Heart right ventricle (tissue), 16 donors: ENCODE results near the gene GMDS. TPM values are rescaled to one million over a fixed set of nuclear protein-coding genes. Genes with fewer than 3 reads are reported as not detected.
A peak's percentile ranks its signal among the peaks of the same experiment; 100 is the strongest.

Experiments used
- ATAC-seq, 8 donors: fragments of 200-7000 bp; cut with Tn5 transposase; one replicate each; pipeline ENCODE4 v1.9.1; 2020; ENCODE audit warnings: mild to moderate bottlenecking in 8 of 8, moderate library complexity in 8 of 8, moderate number of reproducible peaks in 1 of 8
- DNase-seq, 2 donors: peaks; one replicate each; pipeline ENCODE4 v3.0.0-alpha.2; 2020
- H3K27ac ChIP-seq, 10 donors: fragments of 200-600 bp; sonication (generic) in 2 of 10; one replicate each; pipeline versions ENCODE4 v1.5.0 to v1.8.0; 2020 to 2022; ENCODE audit warnings: mild to moderate bottlenecking in 3 of 10
- H3K27me3 ChIP-seq, 7 donors: fragments of 200-600 bp; one replicate each; pipeline ENCODE4 v1.8.0; 2021 to 2022; ENCODE audit warnings: mild to moderate bottlenecking in 2 of 7
- H3K36me3 ChIP-seq, 9 donors: fragments of 200-600 bp; sonication (generic) in 1 of 9; one replicate each; pipeline versions ENCODE4 v1.5.0 to v1.8.0; 2020 to 2022; ENCODE audit warnings: mild to moderate bottlenecking in 2 of 9
- H3K4me1 ChIP-seq, 9 donors: fragments of 200-600 bp; sonication (generic) in 1 of 9; one replicate each; pipeline versions ENCODE4 v1.5.0 to v1.8.0; 2020 to 2022; ENCODE audit warnings: mild to moderate bottlenecking in 4 of 9
- H3K4me3 ChIP-seq, 10 donors: fragments of 200-600 bp; sonication (generic) in 2 of 10; one replicate each; pipeline versions ENCODE4 v1.5.0 to v1.8.0; 2020 to 2022; ENCODE audit warnings: mild to moderate bottlenecking in 7 of 10, moderate library complexity in 2 of 10
- H3K9me3 ChIP-seq, 11 donors: fragments of 200-600 bp in 10 of 11; sonication (generic) in 2 of 11; one replicate each; pipeline versions ENCODE4 v1.5.0 to v1.8.0; 2013 to 2022; ENCODE audit warnings: mild to moderate bottlenecking in 2 of 11, control low read depth in 1 of 11, moderate library complexity in 1 of 11
- WGBS, 2 donors: extraction: QIAGEN DNeasy Blood & Tissue Kit; methylation state at CpG; one replicate each; pipeline ENCODE4 v1.1.7; 2013; ENCODE audit warnings: inconsistent platforms in 1 of 2; 5-methylcytosine and 5-hydroxymethylcytosine counted together
- intact Hi-C, 10 donors: fragments of 100-400 bp; cut with DNase I; formaldehyde crosslinking; loops; one replicate each; pipeline versions ENCODE4 v1.11.1 to v1.14.2; 2022
- polyA plus RNA-seq, 2 donors: library from polyadenylated mRNA; stranded (reverse); fragments of 200-250 nt; gene quantifications; one replicate each; pipeline ENCODE4 v1.2.3, GENCODE V29; 2013
- total RNA-seq, 10 donors: library from RNA; stranded (reverse); fragmentation: NEBNext Ultra II Directional in 3 of 10; extraction: Animal tissue kit (Norgen Biotek cat#: 25700) in 3 of 10; gene quantifications; one replicate each; pipeline versions ENCODE4 v1.2.1 to v1.2.4, GENCODE V29; 2021 to 2023
- TF ChIP-seq, protein P1 (sequence below), 9 donors: fragments of 200-600 bp; sonication (generic) in 2 of 9; IDR thresholded peaks; one replicate each; pipeline versions ENCODE4 v1.5.0 to v1.8.0; 2021 to 2022; ENCODE audit warnings: antibody characterized with exemption in 9 of 9, mild to moderate bottlenecking in 5 of 9, moderate library complexity in 1 of 9
- donor health status: Arrhythmogenic right ventricular cardiomyopathy.
- donor health status: ischemic (EF 13 %, LVEDD 7.1; RV severe dilation, severe dysfunction).
- donor health status: healthy with polysubstance abuse.
- donor health status: DM: no; HTN: yes; CAD: no.
- donor health status: DM: no; HTN: no; CAD: no.
- donor health status: ischemic (EF 25% LVEDD 6.9; RV normal size, moderate dysfunction).
- donor health status: ischemic (EF 25% LVEDD 5.7; RV mildly dilated, moderate dysfunction).
- donor health status: healthy.
- donor health status: DM: yes; HTN: yes; CAD: no.
- donor health status: Ischemic cardiomyopathy.
- donor health status: ischemic (EF 35%, LVEDD 5.7; RV mildly dilated, moderate dysfunction).
- donor health status: nonischemic (EF 11% LVEDD 7.7; RV severe dilation, severe dysfunction).
- donor health status: DM: yes; HTN: yes; CAD: no.
- donor health status: PGD.
- donor health status: ischemic (EF 29% LVEDD 5.4; RV normal size, mild dysfunction).
- donor health status: nonischemic (EF 23%, LVEDD 6.1; RV moderate dilation, normal function).

Gene GMDS
- total and polyA plus RNA-seq, 12 donors = 5.0 to 10.6 (median 6.9) TPM

DNA sequence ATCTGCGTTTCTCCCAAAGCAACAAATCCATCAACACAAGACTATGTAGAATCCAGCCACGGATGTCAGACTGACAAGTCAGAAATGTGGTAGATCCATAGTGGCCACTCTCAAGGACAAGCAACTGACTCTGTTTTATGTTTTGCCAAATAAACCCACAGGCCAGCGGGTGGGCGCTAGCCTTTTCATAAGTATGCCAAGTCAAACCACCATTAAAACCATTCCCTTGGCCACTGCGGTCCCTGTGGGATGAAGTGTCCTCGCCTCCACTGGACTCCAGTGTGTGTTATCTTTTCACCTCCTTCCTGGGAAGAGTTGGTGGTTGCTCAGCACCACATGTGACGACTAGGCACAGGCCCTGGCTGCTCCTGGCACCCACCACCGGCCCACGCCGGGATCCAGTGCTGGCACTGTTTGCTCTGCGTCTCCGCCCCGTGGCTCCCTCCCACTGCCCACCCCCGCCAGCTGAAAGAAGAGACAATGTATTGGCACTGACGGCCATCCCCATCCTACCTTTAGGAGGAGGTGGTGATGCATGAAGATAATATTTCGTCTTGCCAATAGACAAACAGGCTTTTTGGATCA lies 532.3 kb downstream of the GMDS start:
- 93 to 94% methylated on average over 16 of the region's 16 CpGs for WGBS, 2 donors
- DNase-seq (no peak), ATAC-seq (no peak)
- Histone ChIP-seq H3K4me3 (no peak overlapping the region), H3K27ac (no peak overlapping the region), H3K9me3 (no peaks in the 10 kb centered on the region), H3K36me3 (no peaks in the 10 kb centered on the region), H3K27me3 (no peaks in the 10 kb centered on the region), H3K4me1 (peaks cover 0 to 9% (median 0%) of the 10 kb centered on the region in 9 donors)
- intact Hi-C loops = loop anchor here in 1 of 10 donors (10.0 kb wide), 1 partner anchor 988 kb away; no protein-coding TSS in a partner anchor
- TF ChIP-seq, protein P1, sequence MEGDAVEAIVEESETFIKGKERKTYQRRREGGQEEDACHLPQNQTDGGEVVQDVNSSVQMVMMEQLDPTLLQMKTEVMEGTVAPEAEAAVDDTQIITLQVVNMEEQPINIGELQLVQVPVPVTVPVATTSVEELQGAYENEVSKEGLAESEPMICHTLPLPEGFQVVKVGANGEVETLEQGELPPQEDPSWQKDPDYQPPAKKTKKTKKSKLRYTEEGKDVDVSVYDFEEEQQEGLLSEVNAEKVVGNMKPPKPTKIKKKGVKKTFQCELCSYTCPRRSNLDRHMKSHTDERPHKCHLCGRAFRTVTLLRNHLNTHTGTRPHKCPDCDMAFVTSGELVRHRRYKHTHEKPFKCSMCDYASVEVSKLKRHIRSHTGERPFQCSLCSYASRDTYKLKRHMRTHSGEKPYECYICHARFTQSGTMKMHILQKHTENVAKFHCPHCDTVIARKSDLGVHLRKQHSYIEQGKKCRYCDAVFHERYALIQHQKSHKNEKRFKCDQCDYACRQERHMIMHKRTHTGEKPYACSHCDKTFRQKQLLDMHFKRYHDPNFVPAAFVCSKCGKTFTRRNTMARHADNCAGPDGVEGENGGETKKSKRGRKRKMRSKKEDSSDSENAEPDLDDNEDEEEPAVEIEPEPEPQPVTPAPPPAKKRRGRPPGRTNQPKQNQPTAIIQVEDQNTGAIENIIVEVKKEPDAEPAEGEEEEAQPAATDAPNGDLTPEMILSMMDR (IDR thresholded peaks at IDR 0.05) = no peak

DNA sequence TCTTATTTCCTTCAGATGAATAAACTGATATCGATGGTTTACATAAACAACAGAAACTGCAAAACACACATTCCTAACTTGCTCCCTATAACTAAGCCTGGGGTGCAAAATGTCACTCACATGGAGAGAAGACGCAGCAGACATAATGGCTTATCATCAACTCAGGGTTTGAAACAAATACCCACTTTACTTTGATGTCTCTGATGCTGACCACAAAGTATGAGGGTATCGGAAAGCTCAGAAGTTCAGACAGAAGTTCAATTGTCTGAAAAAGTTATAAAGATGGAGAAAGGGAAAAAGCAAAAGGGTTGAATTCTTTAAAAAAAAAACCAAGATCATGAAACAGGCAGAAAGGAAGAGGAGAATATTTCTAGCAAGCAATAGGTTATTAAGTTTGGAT lies 533.0 kb downstream of the GMDS start:
- Histone ChIP-seq H3K27ac (no peak overlapping the region), H3K27me3 (no peaks in the 10 kb centered on the region), H3K9me3 (no peaks in the 10 kb centered on the region), H3K36me3 (no peaks in the 10 kb centered on the region), H3K4me3 (no peak overlapping the region), H3K4me1 (peaks cover 0 to 9% (median 0%) of the 10 kb centered on the region in 9 donors)
- ATAC-seq (no peak), DNase-seq (no peak)
- TF ChIP-seq, protein P1 (IDR thresholded peaks at IDR 0.05) = no peak
- WGBS, 2 donors = 87 to 88% methylated on average over 3 of the region's 3 CpGs
- intact Hi-C loops = loop anchor here in 1 of 10 donors (10.0 kb wide), 1 partner anchor 988 kb away; no protein-coding TSS in a partner anchor

DNA sequence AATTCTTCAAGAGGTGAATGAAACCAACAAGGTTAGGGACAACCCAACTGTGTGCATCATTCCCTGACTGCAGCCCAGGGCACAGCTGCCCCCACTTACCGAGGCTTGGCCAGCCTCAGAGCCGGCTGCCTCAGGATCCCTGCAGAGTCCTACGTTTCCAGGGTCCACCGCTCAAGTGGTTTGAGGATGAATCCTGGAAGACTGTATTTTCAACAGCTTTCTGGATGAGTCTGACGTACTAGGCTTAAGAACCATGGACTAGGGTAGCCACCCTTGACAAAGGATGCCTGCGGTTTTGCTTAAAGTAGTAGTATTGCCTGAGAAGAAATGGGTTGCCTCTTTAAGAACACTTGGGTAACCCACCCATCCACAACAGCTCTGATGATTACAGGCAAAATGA lies 534.3 kb downstream of the GMDS start:
- TF ChIP-seq, protein P1 (IDR thresholded peaks at IDR 0.05) = no peak
- intact Hi-C loops = loop anchor here in 1 of 10 donors (10.0 kb wide), 1 partner anchor 986 kb away; no protein-coding TSS in a partner anchor
- H3K27me3 ChIP-seq = no peaks in the 10 kb centered on the region
- ATAC-seq (no peak), DNase-seq (no peak)
- no peak overlapping the region for H3K27ac ChIP-seq
- H3K9me3 ChIP-seq = no peaks in the 10 kb centered on the region
- peaks cover 0 to 9% (median 0%) of the 10 kb centered on the region in 9 donors for H3K4me1 ChIP-seq
- H3K4me3 ChIP-seq = no peak overlapping the region
- WGBS, 2 donors = 81 to 93% methylated on average over 6 of the region's 6 CpGs
- no peaks in the 10 kb centered on the region for H3K36me3 ChIP-seq

DNA sequence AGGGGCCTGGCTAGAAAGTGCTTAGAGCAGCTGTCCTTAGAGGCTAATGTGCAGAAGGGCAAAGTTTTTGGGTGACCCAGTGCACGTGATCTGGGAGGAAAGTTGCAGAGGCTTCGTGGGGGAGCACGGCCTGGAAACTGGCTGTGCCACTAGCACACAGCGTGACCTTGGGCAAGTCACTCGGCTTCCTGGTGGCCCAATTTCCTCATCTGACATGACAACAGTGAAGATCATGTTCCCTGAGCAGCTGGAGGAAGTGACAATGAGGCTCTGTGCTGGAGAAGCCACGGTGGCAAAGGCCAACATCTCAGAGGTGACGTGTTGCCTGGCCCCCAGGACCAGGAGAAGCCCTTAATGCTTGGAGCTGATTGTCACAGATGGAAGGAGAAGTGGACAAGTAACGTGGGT lies 536.2 kb downstream of the GMDS start:
- DNase-seq (no peak), ATAC-seq (peak in 3 of 8 donors; percentile 15 to 30 (median 29))
- no peak overlapping the region for H3K4me3 ChIP-seq
- peaks cover 0 to 9% (median 0%) of the 10 kb centered on the region in 9 donors for H3K4me1 ChIP-seq
- no peaks in the 10 kb centered on the region for H3K27me3 ChIP-seq
- H3K27ac ChIP-seq = peak overlapping the region in 1 of 10 donors; percentile 12
- no peaks in the 10 kb centered on the region for H3K36me3 ChIP-seq
- H3K9me3 ChIP-seq = no peaks in the 10 kb centered on the region
- intact Hi-C loops = loop anchor here in 1 of 10 donors (10.0 kb wide), 1 partner anchor 46 kb away; no protein-coding TSS in a partner anchor
- TF ChIP-seq, protein P1 (IDR thresholded peaks at IDR 0.05) = no peak
- WGBS, 2 donors = 83 to 91% methylated on average over 8 of the region's 8 CpGs
